Duodenal mucosa (tissue), 2 donors: ENCODE measurements around the gene BCORL1.

Experiments used
- H3K27ac ChIP-seq: one replicate; pipeline ENCODE4 v1.7.0; 2013; ENCODE audit warnings: low read depth, low read length
- H3K27me3 ChIP-seq, 2 donors: one replicate each; pipeline ENCODE4 v1.7.0; 2013; ENCODE audit warnings: low read length in 2 of 2, control low read depth in 1 of 2; ENCODE audit not compliant: insufficient read depth in 2 of 2, control insufficient read depth in 1 of 2
- H3K36me3 ChIP-seq, 2 donors: one replicate each; pipeline ENCODE4 v1.7.0; 2013; ENCODE audit warnings: low read length in 2 of 2, control low read depth in 1 of 2; ENCODE audit not compliant: insufficient read depth in 2 of 2, control insufficient read depth in 1 of 2
- H3K4me1 ChIP-seq, 2 donors: one replicate each; pipeline ENCODE4 v1.7.0; 2013; ENCODE audit warnings: low read length in 2 of 2, control low read depth in 1 of 2; ENCODE audit not compliant: insufficient read depth in 2 of 2, control insufficient read depth in 1 of 2
- H3K4me3 ChIP-seq, 2 donors: one replicate each; pipeline ENCODE4 v1.7.0; 2013; ENCODE audit warnings: low read length in 2 of 2, low read depth in 1 of 2
- H3K9ac ChIP-seq, 2 donors: one replicate each; pipeline ENCODE4 v1.7.0; 2013; ENCODE audit warnings: low read length in 2 of 2, low read depth in 1 of 2
- H3K9me3 ChIP-seq, 2 donors: one replicate each; pipeline ENCODE4 v1.7.0; 2013; ENCODE audit warnings: low read length in 2 of 2, control low read depth in 1 of 2; ENCODE audit not compliant: control insufficient read depth in 1 of 2

BCORL1 gene

DNA sequence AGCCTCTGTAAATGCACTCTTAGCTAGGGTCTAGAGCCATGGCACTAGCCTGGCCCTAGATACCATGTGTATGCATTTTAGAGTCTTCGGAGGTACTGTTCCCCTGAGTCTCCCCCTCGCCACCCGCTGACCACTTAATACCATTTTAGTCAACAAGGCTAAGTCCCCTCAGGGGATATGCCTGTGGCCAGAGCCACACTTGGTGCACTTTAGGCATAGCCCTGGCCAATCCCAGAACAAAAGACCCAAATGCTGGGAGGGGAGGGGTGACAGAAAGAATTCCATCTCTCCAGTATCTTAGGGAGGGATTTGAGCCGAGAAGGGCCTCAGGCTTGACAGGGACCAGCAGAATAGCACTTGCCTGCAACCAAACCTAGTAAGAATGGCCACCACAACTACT lies 28.6 kb upstream of the BCORL1 start:
- Histone ChIP-seq H3K27me3 (no peaks in the 10 kb centered on the region), H3K27ac (no peak overlapping the region), H3K9me3 (no peaks in the 10 kb centered on the region), H3K4me3 (no peak overlapping the region), H3K4me1 (peaks cover 5 to 7% of the 10 kb centered on the region in 2 donors), H3K9ac (no peak overlapping the region), H3K36me3 (no peaks in the 10 kb centered on the region)

DNA sequence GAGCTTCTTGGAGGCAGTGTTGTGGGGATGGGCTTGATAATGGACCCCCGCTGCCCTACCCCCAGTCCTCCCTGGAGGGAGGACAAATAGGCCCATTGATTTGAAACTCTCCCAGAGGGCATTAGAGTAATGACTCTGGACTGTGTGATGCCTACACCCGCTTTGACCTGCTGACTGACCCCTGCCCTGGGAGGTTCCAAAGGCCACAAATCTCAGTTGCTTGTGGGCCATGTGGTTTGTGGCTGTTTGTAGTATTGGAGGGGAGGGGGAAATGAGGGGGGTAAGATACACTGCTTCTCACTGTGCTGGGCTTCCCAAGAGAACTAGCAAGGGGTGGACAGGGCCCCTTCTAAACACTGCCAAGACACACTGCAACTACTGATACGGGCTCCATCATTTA lies 27.6 kb upstream of the BCORL1 start:
- Histone ChIP-seq H3K9me3 (no peaks in the 10 kb centered on the region), H3K36me3 (no peaks in the 10 kb centered on the region), H3K4me1 (peaks cover 7 to 14% of the 10 kb centered on the region in 2 donors), H3K9ac (no peak overlapping the region), H3K27ac (no peak overlapping the region), H3K27me3 (no peaks in the 10 kb centered on the region), H3K4me3 (no peak overlapping the region)

DNA sequence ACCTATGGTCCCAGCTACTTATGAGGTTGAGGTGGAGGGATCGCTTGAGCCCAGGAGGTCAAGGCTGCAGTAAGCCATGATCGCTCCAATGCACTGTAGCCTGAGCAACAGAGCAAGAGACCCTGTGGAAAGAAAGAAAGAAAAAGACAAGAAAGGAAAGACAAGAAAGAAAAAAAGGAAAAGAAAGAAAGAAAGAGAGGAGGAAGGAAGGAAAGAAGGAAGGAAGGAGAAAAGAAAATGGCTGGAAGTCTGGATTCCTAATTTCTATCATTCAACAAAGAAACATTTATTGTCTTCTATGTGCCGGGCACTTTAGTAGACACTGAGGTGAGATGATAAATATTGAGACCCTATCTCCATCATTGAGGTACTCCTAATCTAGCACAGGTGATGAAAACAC lies 26.8 kb upstream of the BCORL1 start:
- no peaks in the 10 kb centered on the region for H3K27me3 ChIP-seq
- H3K4me3 ChIP-seq = no peak overlapping the region
- no peaks in the 10 kb centered on the region for H3K36me3 ChIP-seq
- no peak overlapping the region for H3K9ac ChIP-seq
- H3K4me1 ChIP-seq = peaks cover 10 to 16% of the 10 kb centered on the region in 2 donors
- no peaks in the 10 kb centered on the region for H3K9me3 ChIP-seq
- no peak overlapping the region for H3K27ac ChIP-seq

DNA sequence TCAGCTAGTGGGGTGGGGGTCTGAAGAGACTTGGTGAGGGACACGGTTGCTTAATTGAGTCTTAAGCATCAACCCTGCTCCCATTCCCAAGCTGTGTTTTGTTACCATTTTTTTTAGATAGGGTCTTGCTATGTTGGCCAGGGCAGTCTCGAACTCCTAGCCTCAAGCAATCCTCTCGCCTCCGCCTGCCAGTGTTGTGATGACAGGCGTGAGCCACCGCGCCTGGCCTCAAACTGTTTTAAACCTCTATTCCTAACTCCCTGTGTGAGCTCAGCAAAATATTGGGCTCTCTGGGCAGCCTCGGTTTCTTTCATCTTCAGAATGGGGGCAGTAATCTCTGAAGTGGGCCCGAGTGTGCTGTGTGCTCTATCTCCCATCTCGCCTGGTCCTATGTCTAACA lies 26.3 kb upstream of the BCORL1 start:
- Histone ChIP-seq H3K4me3 (no peak overlapping the region), H3K9me3 (no peaks in the 10 kb centered on the region), H3K27ac (no peak overlapping the region), H3K4me1 (peaks cover 10 to 16% of the 10 kb centered on the region in 2 donors), H3K9ac (no peak overlapping the region), H3K27me3 (no peaks in the 10 kb centered on the region), H3K36me3 (no peaks in the 10 kb centered on the region)

DNA sequence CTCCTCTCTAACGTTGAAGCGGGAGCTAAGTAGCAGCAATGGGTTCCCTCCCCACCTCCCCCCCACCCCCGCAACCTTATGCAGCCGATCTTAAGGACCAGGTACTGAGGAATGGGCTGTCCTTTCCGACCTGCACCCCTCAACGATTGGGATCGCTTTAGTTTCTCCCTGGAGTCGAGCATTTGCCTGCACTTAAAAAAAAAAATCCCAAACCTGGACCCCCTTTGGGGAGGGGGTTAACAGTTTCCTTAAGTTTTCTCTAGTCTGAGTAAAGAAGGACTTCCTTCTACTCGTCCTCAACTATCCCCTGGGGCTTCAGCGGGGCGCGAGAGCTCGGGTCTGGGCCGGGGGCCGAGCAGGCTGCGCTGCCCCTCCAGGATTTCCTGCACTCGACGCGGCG lies 25.7 kb upstream of the BCORL1 start:
- Histone ChIP-seq H3K4me3 (peak overlapping the region in 1 of 2 donors; percentile 48), H3K4me1 (peaks cover 14 to 16% of the 10 kb centered on the region in 2 donors), H3K9ac (no peak overlapping the region), H3K27ac (no peak overlapping the region), H3K36me3 (no peaks in the 10 kb centered on the region), H3K9me3 (no peaks in the 10 kb centered on the region), H3K27me3 (no peaks in the 10 kb centered on the region)

DNA sequence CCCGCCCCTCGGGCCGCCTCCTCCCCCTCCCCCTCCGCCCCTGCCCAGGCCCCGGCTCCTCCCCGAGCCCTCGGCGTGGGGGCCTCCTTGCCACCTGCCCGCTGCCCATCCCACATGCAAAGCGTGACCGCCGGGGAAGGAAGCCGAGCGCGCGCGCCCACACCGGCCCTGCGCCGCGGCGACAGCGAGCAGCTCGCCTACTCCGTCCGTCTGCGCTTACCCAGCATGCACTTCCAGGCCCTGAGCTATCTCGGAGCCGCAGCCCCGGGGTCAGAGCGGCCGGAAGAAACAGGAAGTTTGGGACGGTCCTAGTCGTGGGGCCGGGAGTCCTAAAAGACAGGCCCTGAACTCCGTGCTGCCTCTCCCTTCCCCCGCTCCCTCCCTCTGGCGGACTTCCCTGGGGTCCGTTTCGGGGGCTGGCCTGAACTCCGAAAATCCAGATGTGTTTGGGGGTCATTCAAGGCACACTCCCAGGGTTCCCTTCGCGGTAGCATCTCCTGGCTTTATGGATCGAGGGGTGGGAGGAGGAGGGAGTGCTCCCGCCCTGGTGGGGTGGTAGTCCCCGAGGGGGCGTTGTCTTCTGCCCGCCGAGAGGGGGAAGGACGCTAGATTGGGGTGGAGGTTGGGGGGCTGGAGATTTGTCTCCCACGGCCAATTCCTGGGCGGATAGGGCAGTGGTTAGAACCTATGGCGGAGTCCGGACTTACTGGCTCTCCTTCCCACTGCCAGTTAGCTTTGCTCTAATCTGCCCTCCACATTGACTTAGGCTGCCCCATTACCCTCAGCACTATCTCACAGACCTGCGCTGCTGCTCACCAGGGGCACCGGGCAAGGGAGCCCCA lies 25.0 kb upstream of the BCORL1 start:
- peaks cover 16% of the 10 kb centered on the region in 2 donors for H3K4me1 ChIP-seq
- H3K9me3 ChIP-seq = no peaks in the 10 kb centered on the region
- H3K27ac ChIP-seq = no peak overlapping the region
- H3K4me3 ChIP-seq = peak overlapping the region; percentile 55 to 69
- H3K27me3 ChIP-seq = no peaks in the 10 kb centered on the region
- no peaks in the 10 kb centered on the region for H3K36me3 ChIP-seq
- H3K9ac ChIP-seq = peak overlapping the region in 1 of 2 donors; percentile 54

DNA sequence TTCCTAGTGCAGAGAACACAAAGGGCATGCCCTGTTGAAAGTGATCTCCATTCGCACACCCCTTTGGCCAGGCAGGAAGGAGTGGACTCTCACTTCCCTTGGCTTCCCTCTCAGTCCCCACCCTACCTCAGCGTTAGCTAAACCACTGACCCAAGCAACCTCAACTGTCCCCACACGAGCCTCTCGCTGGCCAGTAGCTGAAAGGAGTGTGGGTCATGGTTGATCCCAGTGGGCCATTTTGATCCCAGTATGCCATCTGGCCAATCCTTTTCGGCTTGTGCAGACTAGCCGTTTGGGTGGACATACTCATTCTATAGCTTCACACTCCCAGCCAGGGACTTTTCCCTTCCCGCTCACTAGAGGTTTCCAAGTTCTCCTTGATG lies 24.4 kb upstream of the BCORL1 start:
- Histone ChIP-seq H3K4me1 (peaks cover 16% of the 10 kb centered on the region in 2 donors), H3K27ac (no peak overlapping the region), H3K4me3 (peak overlapping the region; percentile 55 to 69), H3K27me3 (no peaks in the 10 kb centered on the region), H3K9ac (no peak overlapping the region), H3K9me3 (no peaks in the 10 kb centered on the region), H3K36me3 (no peaks in the 10 kb centered on the region)

DNA sequence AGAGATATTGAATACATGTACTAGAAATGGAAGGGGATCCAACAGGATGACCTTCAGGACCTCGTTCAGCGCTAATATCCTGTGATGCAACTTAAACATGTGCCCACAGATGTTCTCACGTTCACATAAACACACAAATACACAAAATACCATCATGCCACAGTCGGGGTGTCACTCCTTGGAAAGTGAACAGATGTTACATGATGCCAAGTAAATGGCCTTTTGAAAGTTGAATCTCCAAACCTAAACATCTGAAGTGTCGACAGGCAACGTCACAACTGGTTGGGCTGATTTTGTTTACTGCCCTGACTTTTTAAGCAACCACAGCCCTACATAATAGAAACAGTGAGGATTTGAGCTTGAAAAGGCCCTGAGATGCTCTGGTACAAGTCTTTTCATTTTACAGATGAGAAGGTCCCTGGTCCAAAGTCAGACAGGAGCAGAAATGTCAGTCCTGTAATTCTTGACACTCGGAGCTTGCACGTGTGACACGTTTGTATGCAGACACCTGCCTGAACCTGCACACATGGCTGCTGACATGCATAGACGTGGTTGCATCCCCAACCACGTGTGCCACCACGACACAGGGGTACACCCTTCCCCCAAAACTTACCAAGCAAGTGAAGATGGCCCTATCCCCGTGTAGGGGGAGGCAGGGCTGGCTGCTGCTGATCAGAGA lies 23.5 kb upstream of the BCORL1 start:
- no peak overlapping the region for H3K27ac ChIP-seq
- no peak overlapping the region for H3K9ac ChIP-seq
- no peaks in the 10 kb centered on the region for H3K9me3 ChIP-seq
- H3K4me1 ChIP-seq = peaks cover 16% of the 10 kb centered on the region in 2 donors
- no peaks in the 10 kb centered on the region for H3K36me3 ChIP-seq
- H3K27me3 ChIP-seq = no peaks in the 10 kb centered on the region
- no peak overlapping the region for H3K4me3 ChIP-seq

DNA sequence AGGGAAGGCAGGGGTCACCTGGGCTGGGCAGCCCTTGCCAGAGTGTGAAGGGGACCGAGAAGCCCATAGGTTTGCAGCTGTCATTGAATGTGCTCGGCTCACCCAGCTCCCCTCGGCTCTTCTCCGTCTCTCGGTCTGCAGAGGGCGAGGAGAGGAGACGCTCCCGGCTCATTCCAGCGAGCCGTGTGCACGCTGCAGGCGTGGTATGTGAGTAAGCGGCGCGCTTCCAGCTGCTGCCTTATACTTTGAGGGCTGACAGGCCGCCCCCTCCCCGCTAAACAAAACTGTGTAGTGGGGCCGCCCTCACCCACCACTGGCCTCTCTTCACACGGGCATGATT lies 23.0 kb upstream of the BCORL1 start:
- no peaks in the 10 kb centered on the region for H3K36me3 ChIP-seq
- H3K27ac ChIP-seq = no peak overlapping the region
- H3K27me3 ChIP-seq = no peaks in the 10 kb centered on the region
- no peak overlapping the region for H3K9ac ChIP-seq
- peaks cover 16% of the 10 kb centered on the region in 2 donors for H3K4me1 ChIP-seq
- no peak overlapping the region for H3K4me3 ChIP-seq
- no peaks in the 10 kb centered on the region for H3K9me3 ChIP-seq

DNA sequence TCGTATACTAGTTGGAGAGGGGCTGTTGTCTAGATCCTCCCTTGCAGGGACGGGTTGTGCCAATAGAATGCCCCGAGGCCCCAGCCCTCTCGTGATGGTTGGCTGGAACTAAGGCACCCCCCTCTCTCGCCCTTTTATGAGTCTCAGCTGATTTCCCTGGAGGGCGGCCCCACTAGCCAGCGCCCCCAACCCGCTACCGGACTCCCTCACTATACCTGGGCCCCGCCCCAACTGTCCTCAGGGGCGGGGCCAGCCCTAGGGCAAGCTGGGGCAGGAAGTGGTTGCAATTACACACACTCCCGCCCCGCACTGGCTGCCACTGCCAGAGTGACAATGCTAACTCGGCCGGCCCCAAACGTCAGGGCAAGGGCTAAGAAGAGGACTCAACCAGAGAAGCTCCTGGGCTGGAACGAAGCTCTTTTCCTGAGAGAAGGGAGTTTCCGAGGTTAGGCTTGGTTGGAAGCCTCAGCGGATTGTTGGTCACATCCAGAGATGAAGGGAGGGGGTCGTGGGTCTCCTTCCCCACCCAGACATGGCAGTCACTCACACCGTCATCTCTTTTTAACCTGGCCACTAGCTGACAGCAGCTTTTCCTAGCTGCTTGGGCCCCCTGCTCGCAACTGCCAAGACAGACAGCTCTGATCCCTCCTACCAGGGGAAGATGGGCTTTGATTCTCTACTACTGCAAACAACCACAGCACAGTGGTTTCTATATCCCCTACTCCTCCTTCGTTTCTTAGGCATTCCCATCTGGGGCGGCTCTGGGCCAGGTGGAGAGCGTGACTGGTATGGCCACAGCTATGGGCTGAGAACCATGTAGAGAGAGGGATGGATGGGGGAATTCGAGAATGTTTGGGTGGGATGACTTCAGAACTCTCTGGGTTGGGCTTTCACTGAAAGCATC lies 21.0 kb upstream of the BCORL1 start:
- H3K9me3 ChIP-seq = no peaks in the 10 kb centered on the region
- H3K27ac ChIP-seq = no peak overlapping the region
- peak overlapping the region; percentile 33 to 45 for H3K4me3 ChIP-seq
- no peaks in the 10 kb centered on the region for H3K27me3 ChIP-seq
- no peaks in the 10 kb centered on the region for H3K36me3 ChIP-seq
- peaks cover 16% of the 10 kb centered on the region in 2 donors for H3K4me1 ChIP-seq
- H3K9ac ChIP-seq = peak overlapping the region; percentile 29
